SIG-M5 treated with dmso at 0.1 percent for 504 hours (cell line): ENCODE data around the gene C11orf91.

Source experiments
- DNase-seq: peaks from one replicate; lab custom pipeline; 2025; ENCODE audit not compliant: unreplicated experiment; lab: John Stamatoyannopoulos, UW

Gene C11orf91

DNA sequence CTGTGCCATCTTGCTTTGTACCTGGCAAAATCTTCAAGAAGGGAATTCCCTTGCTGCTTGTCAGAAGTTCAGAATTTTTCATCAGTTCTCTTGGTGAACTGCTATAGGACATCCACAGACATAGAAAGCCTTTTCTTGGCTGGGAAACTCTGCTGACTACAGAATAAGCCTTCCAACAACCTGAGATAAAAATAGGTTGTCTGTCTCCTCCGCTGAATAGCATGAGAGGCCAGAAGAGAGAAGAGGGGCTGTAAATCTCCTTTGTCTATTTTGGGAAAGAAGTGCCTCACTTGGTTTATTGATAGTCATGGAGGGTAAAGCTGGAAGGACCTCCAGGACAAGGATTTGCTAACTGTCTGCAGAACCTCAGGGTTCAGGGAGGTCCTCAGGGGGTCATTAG is 48.2 kb downstream of the C11orf91 start:
- no peak for DNase-seq

DNA sequence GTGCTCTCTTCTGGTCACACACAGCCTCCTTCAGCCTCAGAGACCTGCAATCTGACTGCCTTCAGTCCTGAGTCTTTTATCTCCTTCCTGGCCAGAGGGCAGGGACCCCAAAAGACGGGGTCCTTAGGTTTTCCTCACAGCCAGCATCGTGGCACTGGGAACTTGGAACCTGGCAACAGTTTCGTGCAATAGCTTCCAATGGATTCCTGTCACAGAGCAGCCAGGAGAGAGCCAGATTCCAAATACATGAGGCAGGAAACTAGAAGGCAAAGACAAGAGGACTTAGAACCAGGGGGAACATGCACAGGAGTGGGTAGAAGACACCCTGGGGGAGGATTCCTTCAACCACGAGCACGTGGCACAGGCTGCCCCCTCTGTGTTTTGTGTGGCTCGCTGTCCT is 48.6 kb downstream of the C11orf91 start:
- DNase-seq = no peak

DNA sequence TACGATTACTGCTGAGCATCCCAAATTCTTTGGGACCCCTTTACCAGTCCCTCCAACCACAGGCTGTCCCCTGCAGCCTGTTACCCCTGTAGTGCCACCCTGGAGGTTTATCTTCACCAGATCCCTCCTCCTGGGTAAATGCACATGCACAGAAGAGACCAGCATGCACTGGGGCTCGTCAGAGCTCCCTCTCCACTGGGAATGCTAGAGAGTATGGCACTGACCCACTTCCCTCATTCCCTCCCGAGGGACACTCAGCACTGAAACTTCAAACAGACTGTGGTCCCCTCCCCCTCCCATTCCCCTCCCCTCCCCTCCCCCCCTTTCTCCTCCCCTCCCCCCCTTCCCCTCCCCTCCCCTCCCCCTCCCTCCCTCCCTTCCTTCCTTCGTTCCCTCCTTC is 49.1 kb downstream of the C11orf91 start:
- DNase-seq = no peak

DNA sequence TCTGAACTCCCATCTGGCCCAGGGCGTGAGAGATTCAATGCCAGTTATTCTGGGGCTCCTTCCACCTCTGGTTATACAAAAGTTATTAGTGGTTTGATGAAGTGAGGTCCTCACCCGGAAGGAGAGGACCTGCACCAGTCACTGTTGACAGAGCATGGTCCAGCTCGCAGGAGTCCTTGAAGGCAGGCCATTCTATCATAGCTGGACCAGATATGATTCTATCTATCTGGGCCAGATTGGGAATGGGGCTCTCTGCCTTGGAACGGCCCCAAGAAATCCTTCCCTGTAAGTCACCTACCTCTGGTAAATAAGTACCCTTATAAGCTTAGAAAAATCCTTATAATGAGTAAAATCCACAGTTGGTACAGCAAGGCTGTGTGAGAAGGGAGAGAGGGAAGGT is 50.7 kb downstream of the C11orf91 start:
- DNase-seq = no peak
